ENCODE results near the gene C6orf136.
A peak's percentile ranks its signal among the peaks of the same experiment; 100 is the strongest.

The C6orf136 gene

GRCh38 chr6:30617565-30618269 lies 29.2 kb upstream of the C6orf136 start, which contains the start of gene MRPS18B:
Gene MRPS18B, plus strand, starts transcription at chr6:30617840. Its CDS starts 26 bp downstream, at chr6:30617866.
- no peak for TF ChIP-seq CTCF (IDR thresholded peaks at IDR 0.05; ENCODE audit: low read depth, low read length)
- peak within 1 kb of the TSS; percentile 97 for H3K4me3 ChIP-seq (ENCODE audit: low read depth, low read length)

DNA sequence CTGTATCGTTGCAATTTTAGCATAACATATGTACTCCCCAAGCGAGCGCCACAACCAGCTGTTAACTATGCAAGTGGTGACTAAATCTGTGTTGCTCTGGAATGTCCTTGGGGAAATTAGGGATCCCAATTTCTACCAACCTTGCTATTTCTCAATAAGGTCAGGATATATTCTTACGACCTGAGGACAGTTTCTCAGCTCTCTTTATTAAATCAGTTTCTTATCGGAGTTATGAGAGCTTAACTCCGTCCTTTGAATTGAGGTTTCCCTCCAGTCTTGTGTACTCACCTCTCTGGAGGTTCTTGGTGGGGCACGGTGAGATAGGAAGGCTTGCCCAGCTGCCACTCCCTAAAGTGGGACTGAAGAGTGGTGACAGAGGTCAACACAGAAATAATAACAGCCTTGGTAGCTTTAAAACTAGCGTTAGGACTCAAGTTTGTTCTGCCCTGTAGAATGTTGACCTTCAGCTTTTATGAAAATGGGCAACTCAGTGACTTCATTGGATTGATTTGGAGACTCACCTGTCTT lies 28.6 kb upstream of the C6orf136 start:
- TF ChIP-seq CTCF (IDR thresholded peaks at IDR 0.05; ENCODE audit: low read depth, low read length): no peak
- H3K4me3 ChIP-seq (ENCODE audit: low read depth, low read length): peak overlapping the region; percentile 73

- no peak overlapping the region for H3K4me3 ChIP-seq (ENCODE audit: low read depth, low read length)
- no peak for TF ChIP-seq CTCF (IDR thresholded peaks at IDR 0.05; ENCODE audit: low read depth, low read length)
Measured at GRCh38 chr6:30619561-30619960, 27.4 kb upstream of the C6orf136 start.

- no peak for TF ChIP-seq CTCF (IDR thresholded peaks at IDR 0.05; ENCODE audit: low read depth, low read length)
- no peak overlapping the region for H3K4me3 ChIP-seq (ENCODE audit: low read depth, low read length)
Measured at GRCh38 chr6:30625511-30625910, 21.4 kb upstream of the C6orf136 start.

GRCh38 chr6:30626484-30627366 lies 20.2 kb upstream of the C6orf136 start, which contains the start of gene ATAT1:
Gene ATAT1, plus strand, starts transcription at chr6:30626874.
- peak; percentile 40; the same call in 1 of the 2 replicates for TF ChIP-seq CTCF (IDR thresholded peaks at IDR 0.05; ENCODE audit: low read depth, low read length)
- peak within 1 kb of the TSS; percentile 82 for H3K4me3 ChIP-seq (ENCODE audit: low read depth, low read length)

- no peak overlapping the region for H3K4me3 ChIP-seq (ENCODE audit: low read depth, low read length)
- no peak for TF ChIP-seq CTCF (IDR thresholded peaks at IDR 0.05; ENCODE audit: low read depth, low read length)
Measured at GRCh38 chr6:30635834-30636233, 11.1 kb upstream of the C6orf136 start.

Data from WI38 (cell line).